Activated CD4-positive, alpha-beta memory T cell treated with anti-CD3 and anti-CD28 coated beads for 36 hours (primary cell): ENCODE measurements around the gene YKT6. TPM values are rescaled to one million over a fixed set of nuclear protein-coding genes. Genes with fewer than 3 reads are reported as not detected.

ENCODE experiments used
- CTCF ChIA-PET: fragments of 350-600 bp; sonication (Branson Sonifier 250); formaldehyde crosslinking; loops from one replicate; lab custom pipeline; 2021; ENCODE audit warnings: antibody characterized with exemption, inconsistent platforms; lab: Charles Lee
- POLR2A ChIA-PET: fragments of 350-600 bp; sonication (Branson Sonifier 250); formaldehyde crosslinking; loops from one replicate; lab custom pipeline; 2021; ENCODE audit warnings: antibody characterized with exemption; lab: Charles Lee
- DNase-seq: peaks from one replicate; pipeline ENCODE4 v3.0.0-alpha.2; 2020
- H3K27ac Mint-ChIP-seq: one replicate; pipeline ENCODE4 v1.8.0; 2021; ENCODE audit warnings: mixed read lengths
- H3K27me3 Mint-ChIP-seq: one replicate; pipeline ENCODE4 v1.8.0; 2021; ENCODE audit warnings: mixed read lengths
- H3K36me3 Mint-ChIP-seq: one replicate; pipeline ENCODE4 v1.8.0; 2021; ENCODE audit warnings: mixed read lengths
- H3K4me1 Mint-ChIP-seq: one replicate; pipeline ENCODE4 v1.8.0; 2021; ENCODE audit warnings: low read depth, mixed read lengths
- H3K4me3 Mint-ChIP-seq: one replicate; pipeline ENCODE4 v1.8.0; 2021; ENCODE audit warnings: mild to moderate bottlenecking, mixed read lengths
- H3K9me3 Mint-ChIP-seq: one replicate; pipeline ENCODE4 v1.8.0; 2021; ENCODE audit warnings: mixed read lengths
- intact Hi-C: fragments of 100-400 bp; cut with micrococcal nuclease; formaldehyde crosslinking; loops from one replicate; pipeline ENCODE4 v1.15.1; 2023
- total RNA-seq, 2 experiments: library from RNA; stranded (reverse); gene quantifications; one replicate each; pipeline ENCODE4 v1.2.3, GENCODE V29; 2021

YKT6 gene
- total RNA-seq, 2 experiments from 2014 or later, result 57.0 to 60.4 TPM

DNA sequence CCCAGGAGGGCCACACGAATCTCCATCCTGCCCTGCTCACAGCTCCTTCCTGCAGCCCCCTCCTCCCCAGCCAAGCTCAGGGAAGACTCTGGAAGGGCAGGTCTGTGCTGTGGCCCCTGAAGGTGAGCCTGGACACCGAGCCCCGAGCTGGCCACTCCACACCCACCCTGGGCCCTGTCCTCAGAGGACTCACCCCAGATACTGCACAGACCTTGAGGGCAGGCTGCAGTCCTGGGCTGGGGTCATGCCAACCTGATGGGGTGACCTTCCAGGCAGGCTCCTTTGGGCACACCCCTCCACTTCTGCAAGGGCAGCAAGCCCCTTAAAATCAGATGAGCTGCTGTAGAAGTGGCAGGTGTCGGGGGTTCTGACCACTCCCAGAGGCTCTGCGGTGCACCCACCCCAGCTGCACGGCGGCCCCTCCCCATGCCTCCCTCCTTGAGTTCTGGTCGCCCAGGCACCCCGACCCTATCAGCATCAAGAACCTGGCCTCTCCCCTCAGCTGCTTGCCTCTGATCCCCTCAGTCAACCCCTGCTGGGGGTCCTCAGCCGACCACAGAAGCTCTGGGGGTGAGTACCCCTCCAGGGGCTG is 24.3 kb downstream of the YKT6 start:
- CTCF ChIA-PET, result no interaction called here
- H3K4me3 Mint-ChIP-seq, result no peak overlapping the region
- H3K9me3 Mint-ChIP-seq, result no peaks in the 10 kb centered on the region
- H3K27ac Mint-ChIP-seq, result no peak overlapping the region
- H3K36me3 Mint-ChIP-seq, result no peaks in the 10 kb centered on the region
- H3K4me1 Mint-ChIP-seq, result no peaks in the 10 kb centered on the region
- no peak for DNase-seq
- intact Hi-C loops, result no loop called here
- POLR2A ChIA-PET, result no interaction called here
- peaks cover 6% of the 10 kb centered on the region for H3K27me3 Mint-ChIP-seq

DNA sequence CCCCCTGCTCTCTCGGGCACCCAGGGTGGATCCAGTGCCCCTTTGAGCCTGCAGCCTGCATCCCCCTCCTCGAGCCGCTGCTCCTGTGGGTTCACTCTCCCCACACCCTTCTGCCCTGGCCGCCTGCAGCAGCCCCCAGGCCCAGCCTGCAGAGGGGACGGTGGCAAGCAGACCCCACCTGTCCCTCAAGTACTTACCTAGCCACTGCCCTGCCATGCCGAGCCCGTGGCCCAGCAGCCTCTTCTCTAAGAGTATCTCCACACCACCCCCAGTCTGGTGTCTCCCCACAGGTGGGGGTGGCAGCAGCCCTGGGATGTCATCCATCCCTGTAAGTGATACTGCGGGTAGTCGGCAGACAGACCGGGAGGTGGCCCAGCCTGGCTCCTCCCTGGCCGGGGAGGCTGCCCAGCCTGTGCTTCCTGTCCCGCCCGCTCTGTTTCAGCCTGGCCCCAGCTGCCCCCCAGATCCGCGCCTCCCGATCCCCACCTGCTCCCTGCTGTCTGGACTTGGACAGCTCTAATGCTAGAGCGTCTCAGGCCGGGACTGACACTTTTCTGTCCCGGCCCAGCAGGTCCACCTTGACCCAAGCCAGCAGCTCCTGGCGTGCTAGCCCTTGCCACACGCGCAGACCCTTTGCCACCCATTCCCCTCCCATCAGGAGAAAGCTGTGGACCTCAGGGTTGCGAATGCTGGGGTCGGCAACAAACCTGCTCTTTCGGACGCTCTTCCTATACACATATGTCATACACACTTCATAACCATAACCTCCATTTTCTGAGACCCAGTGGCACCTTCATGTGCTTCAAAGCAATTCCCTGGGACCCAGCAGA is 25.0 kb downstream of the YKT6 start:
- Mint-ChIP-seq H3K4me1 (no peaks in the 10 kb centered on the region), H3K36me3 (no peaks in the 10 kb centered on the region), H3K27ac (no peak overlapping the region), H3K9me3 (no peaks in the 10 kb centered on the region), H3K27me3 (peaks cover 6% of the 10 kb centered on the region), H3K4me3 (no peak overlapping the region)
- ChIA-PET CTCF (no interaction called here), POLR2A (no interaction called here)
- intact Hi-C loops, result no loop called here
- no peak for DNase-seq

DNA sequence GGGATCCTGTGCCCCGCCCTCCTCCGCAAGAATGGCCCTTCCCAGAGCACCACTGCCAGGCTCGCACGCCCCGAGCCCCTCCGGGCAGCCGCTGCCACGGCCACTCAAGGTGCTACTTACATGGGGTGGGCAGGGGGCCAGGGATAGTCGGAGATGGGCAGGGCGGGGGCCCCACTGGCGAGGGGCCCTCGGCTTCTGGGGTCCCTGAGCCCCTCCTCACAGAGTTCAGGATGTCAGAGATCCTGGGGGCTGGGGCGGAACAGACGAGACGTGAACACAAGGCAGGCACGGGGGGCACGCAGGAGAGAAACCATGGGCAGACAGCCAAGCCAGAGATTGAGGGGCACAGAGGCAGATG is 25.6 kb downstream of the YKT6 start:
- POLR2A ChIA-PET, result no interaction called here
- no peaks in the 10 kb centered on the region for H3K4me1 Mint-ChIP-seq

DNA sequence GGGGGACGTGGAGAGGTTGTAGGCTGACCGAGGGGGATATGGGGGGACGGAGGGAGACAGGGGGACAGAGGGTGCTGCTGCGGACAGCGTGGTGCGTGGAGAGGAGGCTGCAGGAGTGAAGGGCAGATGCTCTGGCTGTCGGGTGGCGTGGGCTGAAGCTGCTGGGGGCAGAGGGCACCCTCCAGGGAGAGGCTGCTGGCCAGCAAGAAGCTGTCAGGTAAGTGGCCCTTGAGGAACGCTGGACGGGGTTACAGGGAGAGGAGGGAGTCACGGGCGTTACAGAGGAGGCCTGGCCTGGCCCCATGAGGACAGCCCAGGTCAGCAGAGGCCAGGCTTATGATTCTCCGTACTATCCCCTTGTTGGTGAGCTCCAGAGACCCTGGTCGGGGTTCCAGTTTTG is 27.1 kb downstream of the YKT6 start:
- Mint-ChIP-seq H3K9me3 (no peaks in the 10 kb centered on the region), H3K27ac (no peak overlapping the region), H3K4me1 (no peaks in the 10 kb centered on the region), H3K4me3 (no peak overlapping the region), H3K27me3 (peaks cover 6% of the 10 kb centered on the region), H3K36me3 (no peaks in the 10 kb centered on the region)
- ChIA-PET CTCF (no interaction called here), POLR2A (no interaction called here)
- intact Hi-C loops, result no loop called here
- DNase-seq, result no peak

More for the DNA sequence above, 25.6 kb downstream of the YKT6 start:
- CTCF ChIA-PET, result no interaction called here
- intact Hi-C loops, result no loop called here
- Mint-ChIP-seq H3K9me3 (no peaks in the 10 kb centered on the region), H3K27ac (no peak overlapping the region), H3K36me3 (no peaks in the 10 kb centered on the region), H3K4me3 (no peak overlapping the region), H3K27me3 (peaks cover 6% of the 10 kb centered on the region)
- DNase-seq, result no peak

DNA sequence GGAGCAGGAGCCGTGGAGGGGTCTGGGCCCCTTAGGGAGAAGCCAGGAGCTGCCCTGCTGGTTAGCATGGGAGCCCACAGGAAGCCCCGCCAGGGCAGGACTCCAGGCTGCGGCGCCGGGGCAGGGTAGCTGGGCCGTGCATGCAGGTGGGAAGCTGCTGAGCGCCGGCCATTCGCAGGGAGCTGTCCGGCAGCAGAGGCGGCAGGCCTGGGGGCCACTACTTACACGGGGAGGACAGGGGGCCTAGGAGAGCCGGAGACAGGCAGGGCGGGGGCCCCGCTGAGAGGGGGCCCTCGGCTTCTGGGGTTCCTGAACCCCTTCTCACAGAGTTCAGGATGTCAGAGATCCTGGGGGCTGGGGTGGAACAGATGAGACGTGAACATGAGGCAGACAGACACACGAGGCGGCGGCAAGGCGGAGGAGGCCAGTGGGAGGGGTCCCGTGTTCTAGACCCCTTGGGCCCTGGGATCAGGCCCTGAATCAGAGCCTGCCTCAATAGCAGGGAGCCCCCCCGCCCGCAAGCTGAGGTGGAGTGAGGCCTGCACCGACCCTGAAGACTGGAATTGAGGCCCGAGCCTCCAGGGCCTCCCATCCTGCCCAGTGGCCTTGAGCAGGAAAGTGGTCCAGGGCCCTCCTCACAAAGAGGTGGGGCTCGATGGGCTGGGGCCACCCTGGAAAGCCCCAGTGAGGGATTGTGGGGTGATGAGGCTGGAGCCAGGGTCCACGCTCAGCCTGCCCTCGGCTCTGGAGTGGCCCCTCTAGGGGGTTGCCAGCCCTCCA is 28.0 kb downstream of the YKT6 start:
- H3K4me3 Mint-ChIP-seq, result no peak overlapping the region
- H3K4me1 Mint-ChIP-seq, result no peaks in the 10 kb centered on the region
- DNase-seq, result no peak
- no peak overlapping the region for H3K27ac Mint-ChIP-seq
- POLR2A ChIA-PET, result no interaction called here
- no peaks in the 10 kb centered on the region for H3K36me3 Mint-ChIP-seq
- intact Hi-C loops, result no loop called here
- no peaks in the 10 kb centered on the region for H3K9me3 Mint-ChIP-seq
- CTCF ChIA-PET, result interaction anchor here (1.4 kb wide), 1 partner anchor 12 kb away, joined by 4 read pairs; no protein-coding TSS in a partner anchor
- H3K27me3 Mint-ChIP-seq, result peaks cover 6% of the 10 kb centered on the region

DNA sequence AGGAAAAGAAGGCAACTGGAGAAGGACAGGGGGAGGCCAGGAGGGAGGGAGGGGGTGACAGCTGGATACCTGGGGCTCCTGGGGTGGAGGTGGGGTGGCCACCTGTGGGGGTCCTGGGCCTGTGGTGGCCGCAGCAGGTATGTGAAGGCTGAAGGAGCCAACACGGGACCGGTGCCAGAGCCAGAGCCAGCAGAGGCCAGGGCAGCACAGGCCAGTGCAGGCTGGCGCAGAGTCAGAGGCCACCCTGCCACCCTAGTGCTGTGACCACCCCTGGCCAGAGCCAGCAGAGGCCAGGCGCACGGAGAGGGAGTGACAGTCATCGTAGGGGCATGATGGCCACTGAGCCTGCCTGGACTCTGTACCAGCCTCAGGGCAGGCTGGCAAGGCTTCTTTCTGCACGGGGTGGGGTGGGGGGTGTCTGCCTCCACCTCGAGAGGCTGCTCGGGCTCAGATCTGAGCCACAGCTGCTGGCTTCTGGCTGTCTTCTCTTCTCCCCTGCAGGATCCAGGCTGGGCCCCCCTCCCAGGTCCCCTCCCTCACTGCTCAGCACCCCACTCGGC is 28.8 kb downstream of the YKT6 start:
- ChIA-PET CTCF (interaction anchor here (1.4 kb wide), 1 partner anchor 11 kb away, joined by 4 read pairs; no protein-coding TSS in a partner anchor), POLR2A (no interaction called here)
- Mint-ChIP-seq H3K9me3 (no peaks in the 10 kb centered on the region), H3K4me3 (no peak overlapping the region), H3K27ac (no peak overlapping the region), H3K27me3 (peaks cover 6% of the 10 kb centered on the region), H3K4me1 (no peaks in the 10 kb centered on the region), H3K36me3 (no peaks in the 10 kb centered on the region)
- DNase-seq, result no peak
- intact Hi-C loops, result no loop called here

DNA sequence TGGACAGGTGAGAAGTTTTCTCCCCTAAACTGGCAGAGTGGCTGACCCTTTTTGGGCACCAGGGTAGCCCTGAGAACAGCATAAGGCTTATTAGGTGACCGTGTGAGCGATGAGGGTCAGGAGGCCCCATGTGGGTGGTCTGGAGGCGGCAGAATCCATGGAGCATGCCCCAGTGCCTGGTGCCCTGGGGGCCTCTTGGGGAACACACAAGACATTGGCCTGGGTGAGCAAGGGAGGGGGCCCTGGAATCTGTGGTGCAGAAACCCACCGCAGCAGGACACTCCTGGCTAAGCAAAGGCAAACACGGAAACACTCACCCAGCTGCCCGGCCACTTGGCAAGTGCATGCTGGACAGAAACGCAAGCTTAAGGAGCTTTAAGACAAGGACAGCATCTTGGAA is 29.5 kb downstream of the YKT6 start:
- intact Hi-C loops, result no loop called here
- Mint-ChIP-seq H3K4me1 (no peaks in the 10 kb centered on the region), H3K27me3 (peaks cover 6% of the 10 kb centered on the region), H3K4me3 (no peak overlapping the region), H3K27ac (no peak overlapping the region), H3K36me3 (no peaks in the 10 kb centered on the region), H3K9me3 (no peaks in the 10 kb centered on the region)
- CTCF ChIA-PET, result interaction anchor here (1.4 kb wide), 1 partner anchor 11 kb away, joined by 4 read pairs; no protein-coding TSS in a partner anchor
- no peak for DNase-seq
- POLR2A ChIA-PET, result no interaction called here

DNA sequence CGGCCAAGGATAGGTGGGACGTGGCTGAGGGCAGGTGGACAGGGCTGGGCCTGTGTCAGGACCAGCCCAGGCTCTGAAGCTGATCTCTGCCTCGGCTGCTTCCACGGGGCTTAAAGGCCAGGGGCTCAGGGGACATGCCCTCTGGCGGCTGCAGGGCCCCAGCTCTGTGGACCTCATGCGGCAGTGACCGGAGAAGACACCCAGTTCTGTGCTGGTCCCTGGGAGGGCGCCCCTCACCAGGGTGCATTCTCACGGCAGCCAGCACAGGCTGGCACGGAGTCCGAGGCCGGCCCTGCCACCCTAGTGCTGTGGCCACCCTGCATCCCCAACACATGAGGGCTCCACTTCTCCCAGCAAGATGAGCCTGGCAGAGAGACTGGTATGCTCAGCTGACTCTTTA is 30.3 kb downstream of the YKT6 start:
- Mint-ChIP-seq H3K4me1 (no peaks in the 10 kb centered on the region), H3K4me3 (no peak overlapping the region), H3K36me3 (no peaks in the 10 kb centered on the region), H3K9me3 (no peaks in the 10 kb centered on the region), H3K27ac (no peak overlapping the region), H3K27me3 (peaks cover 1% of the 10 kb centered on the region)
- ChIA-PET POLR2A (no interaction called here), CTCF (no interaction called here)
- no peak for DNase-seq
- intact Hi-C loops, result no loop called here

DNA sequence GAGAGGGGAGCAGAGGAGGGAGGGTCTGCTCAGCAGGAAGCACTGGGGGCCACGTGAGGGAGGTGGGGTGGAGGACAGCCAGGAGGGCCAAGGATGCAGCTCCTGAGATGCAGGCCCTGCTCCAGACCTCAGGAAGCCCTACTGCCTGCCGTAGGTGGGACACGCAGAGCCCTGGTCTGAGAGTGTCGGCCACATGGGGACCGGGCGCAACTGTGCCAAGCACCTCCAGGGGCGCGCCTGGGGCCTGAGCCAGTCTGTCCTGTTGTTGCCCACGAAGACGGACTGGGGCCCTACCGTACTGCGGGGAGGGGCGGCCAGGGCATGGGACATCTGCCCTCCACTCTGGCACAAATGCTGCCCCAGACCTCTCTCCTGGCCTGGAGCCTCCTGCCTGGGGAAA is 31.6 kb downstream of the YKT6 start:
- Mint-ChIP-seq H3K4me1 (no peaks in the 10 kb centered on the region), H3K27me3 (no peaks in the 10 kb centered on the region), H3K36me3 (no peaks in the 10 kb centered on the region), H3K27ac (no peak overlapping the region), H3K4me3 (no peak overlapping the region), H3K9me3 (no peaks in the 10 kb centered on the region)
- DNase-seq, result no peak
- POLR2A ChIA-PET, result no interaction called here
- CTCF ChIA-PET, result no interaction called here
- intact Hi-C loops, result no loop called here

DNA sequence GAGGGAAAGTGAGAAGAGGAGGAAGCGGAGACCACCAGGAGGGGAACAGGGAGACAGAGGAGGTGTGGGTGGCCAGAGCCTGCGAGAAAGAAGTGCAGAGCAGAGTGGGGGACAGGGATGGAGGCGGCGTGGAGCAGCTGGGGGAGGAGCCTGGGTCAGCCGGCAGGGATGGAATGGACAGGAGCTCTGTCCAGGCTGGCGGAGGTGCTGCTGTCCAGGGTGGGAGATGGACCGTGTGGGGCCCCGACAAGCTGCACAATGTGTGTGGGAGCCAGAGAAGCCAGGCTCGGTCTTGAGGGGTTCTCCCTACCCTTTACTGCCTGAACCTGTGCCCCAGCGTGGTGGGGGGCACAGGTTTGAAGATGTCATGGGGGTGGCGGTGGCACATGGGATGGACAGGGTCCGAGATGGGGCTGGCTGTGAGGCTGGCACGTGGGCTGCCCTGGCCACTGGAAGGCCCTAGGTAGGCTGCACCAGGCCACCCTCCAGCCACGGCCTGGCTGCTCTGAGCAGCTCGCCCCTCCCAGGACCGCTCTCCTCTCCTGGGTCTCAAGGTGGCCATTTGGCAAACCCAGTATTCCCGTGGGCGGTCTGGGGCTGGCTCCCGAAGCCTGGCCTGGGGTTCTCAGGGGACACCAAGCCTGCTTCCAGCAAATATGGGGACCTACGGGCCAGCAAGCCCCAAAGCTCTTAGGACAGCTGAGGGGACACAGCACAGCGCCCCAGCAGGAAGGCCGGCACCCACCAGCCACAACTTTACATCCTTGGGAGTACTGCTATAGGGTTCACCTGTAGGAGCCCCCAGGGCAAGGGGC is 32.3 kb downstream of the YKT6 start:
- H3K9me3 Mint-ChIP-seq, result no peaks in the 10 kb centered on the region
- ChIA-PET CTCF (interaction anchor here (0.6 kb wide), 1 partner anchor 315 kb away, joined by 4 read pairs; no protein-coding TSS in a partner anchor), POLR2A (interaction anchor here (0.6 kb wide), 1 partner anchor 12 kb away, joined by 4 read pairs; no protein-coding TSS in a partner anchor)
- intact Hi-C loops, result no loop called here
- no peaks in the 10 kb centered on the region for H3K4me1 Mint-ChIP-seq
- H3K36me3 Mint-ChIP-seq, result no peaks in the 10 kb centered on the region
- no peaks in the 10 kb centered on the region for H3K27me3 Mint-ChIP-seq
- H3K4me3 Mint-ChIP-seq, result no peak overlapping the region
- H3K27ac Mint-ChIP-seq, result no peak overlapping the region
- DNase-seq, result no peak

DNA sequence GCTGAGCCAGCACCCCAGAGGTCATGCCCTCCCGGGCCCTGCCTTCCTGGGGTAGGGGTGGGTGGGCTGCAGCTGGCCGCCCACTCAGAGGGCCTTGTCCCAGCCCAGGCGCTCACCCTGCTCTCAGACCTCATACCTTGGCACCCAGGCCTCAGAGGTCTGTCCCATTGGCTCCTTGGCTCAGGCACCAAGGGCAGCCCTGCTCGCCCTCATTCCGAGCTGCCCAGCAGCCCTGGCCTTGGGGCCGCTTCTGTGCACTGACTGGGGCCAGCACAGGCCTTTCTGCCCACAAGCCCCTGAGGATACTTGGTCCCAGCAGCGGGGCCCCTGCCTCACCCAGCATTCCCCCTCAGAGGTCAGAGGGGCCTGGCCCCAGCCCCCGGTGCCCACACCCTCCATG is 34.3 kb downstream of the YKT6 start:
- H3K27ac Mint-ChIP-seq, result no peak overlapping the region
- ChIA-PET POLR2A (no interaction called here), CTCF (interaction anchor here (1.0 kb wide), 1 partner anchor 300 kb away, joined by 3 read pairs; no protein-coding TSS in a partner anchor)
- H3K4me1 Mint-ChIP-seq, result no peaks in the 10 kb centered on the region
- H3K27me3 Mint-ChIP-seq, result no peaks in the 10 kb centered on the region
- no peak for DNase-seq
- H3K9me3 Mint-ChIP-seq, result no peaks in the 10 kb centered on the region
- intact Hi-C loops, result no loop called here
- H3K4me3 Mint-ChIP-seq, result no peak overlapping the region
- H3K36me3 Mint-ChIP-seq, result no peaks in the 10 kb centered on the region
